ENCODE results near the gene NOX1. TPM values are rescaled to one million over a fixed set of nuclear protein-coding genes. Genes with fewer than 3 reads are reported as not detected.
A peak's percentile ranks its signal among the peaks of the same experiment; 100 is the strongest.

Gene NOX1
- total and polyA plus RNA-seq, 2 of the 13 experiments (the other 11 are each of a cell fraction or from before 2014, with no cell fraction given), result 0.07 TPM; not detected in 1

GRCh38 chrX:100819837-100820666, 54.1 kb downstream of the NOX1 start, which contains the start of gene CSTF2 (continued):
- TF ChIP-seq ZNF180 (CRISPR knock-in tag; IDR thresholded peaks at IDR 0.05; ENCODE audit: borderline replicate concordance, low read depth) (no peak), POLR2AphosphoS5 (IDR thresholded peaks at IDR 0.05; ENCODE audit: low read depth, low read length) (peak; percentile 87), SYNCRIP (IDR thresholded peaks at IDR 0.05; ENCODE audit: insufficient read depth, low read depth, low read length) (no peak), TBP (CRISPR knock-in tag; IDR thresholded peaks at IDR 0.05) (no peak), SMARCE1 (IDR thresholded peaks at IDR 0.05; ENCODE audit: borderline replicate concordance) (no peak), ZNF547 (CRISPR knock-in tag; IDR thresholded peaks at IDR 0.05) (no peak), PRPF4 (IDR thresholded peaks at IDR 0.05; ENCODE audit: low read depth, low read length, poor library complexity, severe bottlenecking) (no peak), HNRNPUL1 (IDR thresholded peaks at IDR 0.05; ENCODE audit: low read depth, low read length) (no peak), TEAD2 (CRISPR knock-in tag; IDR thresholded peaks at IDR 0.05) (no peak), ZNF883 (CRISPR knock-in tag; IDR thresholded peaks at IDR 0.05; ENCODE audit: not compliant biosample characterization) (no peak), MZF1 (CRISPR knock-in tag; IDR thresholded peaks at IDR 0.05; ENCODE audit: borderline replicate concordance) (no peak), ZNF773 (CRISPR knock-in tag; IDR thresholded peaks at IDR 0.05; ENCODE audit: borderline replicate concordance) (no peak), SIN3B (IDR thresholded peaks at IDR 0.05; ENCODE audit: low read length) (peak; percentile 87), HDAC1 (CRISPR knock-in tag; IDR thresholded peaks at IDR 0.05) (peak; percentile 20; the same call in 1 of the 2 replicates)
- TF ChIP-seq, protein P1, sequence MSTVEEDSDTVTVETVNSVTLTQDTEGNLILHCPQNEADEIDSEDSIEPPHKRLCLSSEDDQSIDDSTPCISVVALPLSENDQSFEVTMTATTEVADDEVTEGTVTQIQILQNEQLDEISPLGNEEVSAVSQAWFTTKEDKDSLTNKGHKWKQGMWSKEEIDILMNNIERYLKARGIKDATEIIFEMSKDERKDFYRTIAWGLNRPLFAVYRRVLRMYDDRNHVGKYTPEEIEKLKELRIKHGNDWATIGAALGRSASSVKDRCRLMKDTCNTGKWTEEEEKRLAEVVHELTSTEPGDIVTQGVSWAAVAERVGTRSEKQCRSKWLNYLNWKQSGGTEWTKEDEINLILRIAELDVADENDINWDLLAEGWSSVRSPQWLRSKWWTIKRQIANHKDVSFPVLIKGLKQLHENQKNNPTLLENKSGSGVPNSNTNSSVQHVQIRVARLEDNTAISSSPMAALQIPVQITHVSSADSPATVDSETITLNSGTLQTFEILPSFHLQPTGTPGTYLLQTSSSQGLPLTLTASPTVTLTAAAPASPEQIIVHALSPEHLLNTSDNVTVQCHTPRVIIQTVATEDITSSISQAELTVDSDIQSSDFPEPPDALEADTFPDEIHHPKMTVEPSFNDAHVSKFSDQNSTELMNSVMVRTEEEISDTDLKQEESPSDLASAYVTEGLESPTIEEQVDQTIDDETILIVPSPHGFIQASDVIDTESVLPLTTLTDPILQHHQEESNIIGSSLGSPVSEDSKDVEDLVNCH (CRISPR knock-in tag; IDR thresholded peaks at IDR 0.05), result no peak
- TF ChIP-seq, protein P2, sequence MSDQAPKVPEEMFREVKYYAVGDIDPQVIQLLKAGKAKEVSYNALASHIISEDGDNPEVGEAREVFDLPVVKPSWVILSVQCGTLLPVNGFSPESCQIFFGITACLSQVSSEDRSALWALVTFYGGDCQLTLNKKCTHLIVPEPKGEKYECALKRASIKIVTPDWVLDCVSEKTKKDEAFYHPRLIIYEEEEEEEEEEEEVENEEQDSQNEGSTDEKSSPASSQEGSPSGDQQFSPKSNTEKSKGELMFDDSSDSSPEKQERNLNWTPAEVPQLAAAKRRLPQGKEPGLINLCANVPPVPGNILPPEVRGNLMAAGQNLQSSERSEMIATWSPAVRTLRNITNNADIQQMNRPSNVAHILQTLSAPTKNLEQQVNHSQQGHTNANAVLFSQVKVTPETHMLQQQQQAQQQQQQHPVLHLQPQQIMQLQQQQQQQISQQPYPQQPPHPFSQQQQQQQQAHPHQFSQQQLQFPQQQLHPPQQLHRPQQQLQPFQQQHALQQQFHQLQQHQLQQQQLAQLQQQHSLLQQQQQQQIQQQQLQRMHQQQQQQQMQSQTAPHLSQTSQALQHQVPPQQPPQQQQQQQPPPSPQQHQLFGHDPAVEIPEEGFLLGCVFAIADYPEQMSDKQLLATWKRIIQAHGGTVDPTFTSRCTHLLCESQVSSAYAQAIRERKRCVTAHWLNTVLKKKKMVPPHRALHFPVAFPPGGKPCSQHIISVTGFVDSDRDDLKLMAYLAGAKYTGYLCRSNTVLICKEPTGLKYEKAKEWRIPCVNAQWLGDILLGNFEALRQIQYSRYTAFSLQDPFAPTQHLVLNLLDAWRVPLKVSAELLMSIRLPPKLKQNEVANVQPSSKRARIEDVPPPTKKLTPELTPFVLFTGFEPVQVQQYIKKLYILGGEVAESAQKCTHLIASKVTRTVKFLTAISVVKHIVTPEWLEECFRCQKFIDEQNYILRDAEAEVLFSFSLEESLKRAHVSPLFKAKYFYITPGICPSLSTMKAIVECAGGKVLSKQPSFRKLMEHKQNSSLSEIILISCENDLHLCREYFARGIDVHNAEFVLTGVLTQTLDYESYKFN (CRISPR knock-in tag; conservative IDR thresholded peaks at IDR 0.05), result no peak
- TF ChIP-seq, protein P3, sequence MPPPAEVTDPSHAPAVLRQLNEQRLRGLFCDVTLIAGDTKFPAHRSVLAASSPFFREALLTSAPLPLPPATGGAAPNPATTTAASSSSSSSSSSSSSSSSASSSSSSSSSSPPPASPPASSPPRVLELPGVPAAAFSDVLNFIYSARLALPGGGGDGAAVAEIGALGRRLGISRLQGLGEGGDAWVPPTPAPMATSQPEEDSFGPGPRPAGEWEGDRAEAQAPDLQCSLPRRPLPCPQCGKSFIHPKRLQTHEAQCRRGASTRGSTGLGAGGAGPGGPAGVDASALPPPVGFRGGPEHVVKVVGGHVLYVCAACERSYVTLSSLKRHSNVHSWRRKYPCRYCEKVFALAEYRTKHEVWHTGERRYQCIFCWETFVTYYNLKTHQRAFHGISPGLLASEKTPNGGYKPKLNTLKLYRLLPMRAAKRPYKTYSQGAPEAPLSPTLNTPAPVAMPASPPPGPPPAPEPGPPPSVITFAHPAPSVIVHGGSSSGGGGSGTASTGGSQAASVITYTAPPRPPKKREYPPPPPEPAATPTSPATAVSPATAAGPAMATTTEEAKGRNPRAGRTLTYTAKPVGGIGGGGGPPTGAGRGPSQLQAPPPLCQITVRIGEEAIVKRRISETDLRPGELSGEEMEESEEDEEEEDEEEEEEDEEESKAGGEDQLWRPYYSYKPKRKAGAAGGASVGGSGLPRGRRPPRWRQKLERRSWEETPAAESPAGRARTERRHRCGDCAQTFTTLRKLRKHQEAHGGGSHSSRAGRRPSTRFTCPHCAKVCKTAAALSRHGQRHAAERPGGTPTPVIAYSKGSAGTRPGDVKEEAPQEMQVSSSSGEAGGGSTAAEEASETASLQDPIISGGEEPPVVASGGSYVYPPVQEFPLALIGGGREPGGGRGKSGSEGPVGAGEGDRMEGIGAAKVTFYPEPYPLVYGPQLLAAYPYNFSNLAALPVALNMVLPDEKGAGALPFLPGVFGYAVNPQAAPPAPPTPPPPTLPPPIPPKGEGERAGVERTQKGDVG (CRISPR knock-in tag; IDR thresholded peaks at IDR 0.05; ENCODE audit: borderline replicate concordance), result no peak
